VCaP (cell line): Measurements from ENCODE around the gene CEACAM6.
A peak's percentile ranks its signal among the peaks of the same experiment; 100 is the strongest.

Experiments
- H3K27ac ChIP-seq: fragments of 450-650 bp; 2 replicates; pipeline ENCODE4 v1.5.1; 2017
- TF ChIP-seq, protein P1 (sequence below): fragments of 450-650 bp; conservative IDR thresholded peaks from 2 replicates; pipeline ENCODE4 v1.5.1; 2017; ENCODE audit warnings: mild to moderate bottlenecking, moderate library complexity

CEACAM6 gene

DNA sequence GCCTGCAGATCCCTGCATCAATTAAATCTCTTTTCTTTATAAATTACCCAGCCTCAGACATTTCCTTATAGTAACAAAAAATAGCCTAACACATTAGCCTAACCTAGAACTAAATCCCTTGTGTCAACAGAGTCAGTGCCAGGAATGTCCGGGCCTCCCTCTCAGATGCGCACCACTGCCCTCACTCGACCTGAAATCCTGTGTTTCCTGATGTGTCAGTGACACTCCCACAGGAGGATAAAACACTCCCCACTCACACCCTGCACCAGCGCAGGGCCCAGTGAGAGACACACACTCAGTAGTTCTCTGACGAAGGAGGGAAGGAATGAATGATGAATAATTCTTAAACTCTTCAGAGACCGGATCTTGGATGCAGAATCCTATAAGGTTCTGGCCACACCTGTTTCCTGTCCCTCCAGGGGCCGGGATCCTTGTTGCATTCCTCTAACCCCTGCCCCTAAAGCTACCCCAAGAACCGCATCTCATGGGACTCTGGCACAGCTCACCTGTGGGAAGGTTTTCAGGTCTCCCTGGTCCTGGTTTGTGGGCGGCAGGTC is 44.2 kb downstream of the CEACAM6 start:
- peak overlapping the region; percentile 93 for H3K27ac ChIP-seq
- TF ChIP-seq, protein P1, sequence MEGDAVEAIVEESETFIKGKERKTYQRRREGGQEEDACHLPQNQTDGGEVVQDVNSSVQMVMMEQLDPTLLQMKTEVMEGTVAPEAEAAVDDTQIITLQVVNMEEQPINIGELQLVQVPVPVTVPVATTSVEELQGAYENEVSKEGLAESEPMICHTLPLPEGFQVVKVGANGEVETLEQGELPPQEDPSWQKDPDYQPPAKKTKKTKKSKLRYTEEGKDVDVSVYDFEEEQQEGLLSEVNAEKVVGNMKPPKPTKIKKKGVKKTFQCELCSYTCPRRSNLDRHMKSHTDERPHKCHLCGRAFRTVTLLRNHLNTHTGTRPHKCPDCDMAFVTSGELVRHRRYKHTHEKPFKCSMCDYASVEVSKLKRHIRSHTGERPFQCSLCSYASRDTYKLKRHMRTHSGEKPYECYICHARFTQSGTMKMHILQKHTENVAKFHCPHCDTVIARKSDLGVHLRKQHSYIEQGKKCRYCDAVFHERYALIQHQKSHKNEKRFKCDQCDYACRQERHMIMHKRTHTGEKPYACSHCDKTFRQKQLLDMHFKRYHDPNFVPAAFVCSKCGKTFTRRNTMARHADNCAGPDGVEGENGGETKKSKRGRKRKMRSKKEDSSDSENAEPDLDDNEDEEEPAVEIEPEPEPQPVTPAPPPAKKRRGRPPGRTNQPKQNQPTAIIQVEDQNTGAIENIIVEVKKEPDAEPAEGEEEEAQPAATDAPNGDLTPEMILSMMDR = no peak

DNA sequence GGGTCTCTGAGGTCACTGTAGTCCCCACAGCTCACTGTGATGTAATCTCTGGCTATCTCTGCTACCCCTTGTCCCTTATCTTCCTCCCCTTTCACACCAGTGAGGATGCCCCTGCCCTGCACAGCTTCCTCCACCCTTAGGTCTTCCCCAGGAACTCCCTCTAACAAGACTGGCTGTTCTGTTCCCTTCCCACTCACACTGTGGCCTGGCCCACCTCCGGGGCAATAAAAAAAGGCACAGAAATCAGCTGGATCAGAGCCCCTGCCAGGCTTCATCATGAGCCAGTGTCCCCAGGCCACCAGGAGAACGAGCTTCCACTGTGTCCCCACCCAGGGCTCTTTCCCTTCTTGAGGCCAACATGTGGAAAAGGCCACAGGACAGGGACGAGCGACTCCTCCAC is 45.7 kb downstream of the CEACAM6 start:
- H3K27ac ChIP-seq = peak overlapping the region; percentile 93
- TF ChIP-seq, protein P1 = no peak

DNA sequence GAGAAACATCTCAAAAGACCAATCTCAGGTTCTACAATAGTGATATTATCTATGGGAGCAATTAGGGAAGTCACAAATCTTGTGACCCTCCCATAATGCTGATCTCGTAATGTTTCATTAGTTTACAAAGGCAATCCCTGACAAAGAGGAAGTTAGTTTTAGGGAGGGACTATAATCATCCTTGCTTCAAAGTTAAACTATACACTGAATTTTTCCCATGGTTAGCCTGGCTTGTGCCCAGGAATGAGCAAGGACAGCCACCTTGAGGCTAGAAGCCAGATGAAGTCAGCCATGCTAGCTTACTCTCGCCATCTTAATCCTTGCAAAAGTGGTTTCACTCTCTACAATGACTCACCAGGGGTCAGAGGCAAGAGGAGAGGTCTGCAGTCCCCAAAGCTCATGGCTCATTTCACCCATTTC is 46.5 kb downstream of the CEACAM6 start:
- peak overlapping the region; percentile 93 for H3K27ac ChIP-seq
- TF ChIP-seq, protein P1 = no peak

DNA sequence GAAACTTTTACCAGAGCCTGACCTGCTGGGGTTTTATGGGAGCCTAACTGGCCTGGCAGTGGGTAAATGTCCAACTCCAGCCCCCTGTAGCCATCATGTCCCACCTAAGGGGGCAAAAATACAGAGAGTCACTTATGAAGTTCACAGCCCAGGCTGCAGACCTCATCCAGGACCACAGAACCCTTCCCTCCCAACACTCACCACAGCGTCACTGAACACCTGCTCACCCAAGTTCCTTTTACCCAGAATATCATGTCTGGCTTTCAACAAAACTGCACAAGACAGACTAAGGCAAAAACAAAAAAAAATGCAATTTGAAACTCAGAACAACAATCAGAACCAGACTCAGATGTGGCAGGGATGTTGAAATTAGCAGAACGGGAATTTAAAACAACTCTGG is 47.4 kb downstream of the CEACAM6 start:
- H3K27ac ChIP-seq = peak overlapping the region; percentile 93; the same call in 1 of the 2 replicates
- TF ChIP-seq, protein P1 = no peak

DNA sequence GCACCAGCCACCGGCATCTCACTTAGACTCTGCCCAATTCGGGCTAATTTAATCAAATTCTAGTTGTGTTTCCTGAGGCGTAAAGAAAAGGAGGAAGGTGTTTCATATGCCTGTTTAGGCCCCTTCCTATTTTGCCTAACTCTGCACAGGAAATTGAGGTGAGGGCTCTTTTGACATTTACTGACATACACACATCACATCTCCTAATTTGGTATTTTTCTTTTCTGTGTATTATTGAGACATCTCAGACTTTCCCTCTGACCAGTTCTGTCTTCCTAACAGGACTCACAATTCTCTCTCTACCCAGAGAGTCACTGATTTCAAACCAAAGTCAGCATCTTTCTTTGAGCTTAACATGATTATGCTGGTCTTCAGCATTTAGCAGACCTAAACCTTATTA is 49.0 kb downstream of the CEACAM6 start:
- no peak overlapping the region for H3K27ac ChIP-seq
- TF ChIP-seq, protein P1 = no peak

DNA sequence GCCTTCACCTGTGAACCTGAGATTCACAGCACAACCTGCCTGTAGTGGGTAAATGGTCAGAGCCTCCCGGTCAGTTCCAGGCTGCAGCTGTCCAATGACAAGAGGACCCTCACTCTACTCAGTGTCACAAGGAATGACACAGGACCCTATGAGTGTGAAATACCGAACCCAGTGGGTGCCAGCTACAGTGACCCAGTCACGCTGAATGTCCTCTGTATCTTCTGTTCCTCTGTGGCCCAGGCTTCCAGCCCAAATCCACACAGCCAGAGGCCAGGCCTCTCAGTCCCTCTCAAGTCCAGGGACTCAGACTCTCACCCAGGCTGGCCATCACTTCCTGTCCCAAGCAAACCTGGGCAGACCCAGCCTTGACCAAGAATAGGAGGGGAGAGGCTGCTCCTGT is 51.8 kb downstream of the CEACAM6 start:
- TF ChIP-seq, protein P1 = no peak
- H3K27ac ChIP-seq = no peak overlapping the region

DNA sequence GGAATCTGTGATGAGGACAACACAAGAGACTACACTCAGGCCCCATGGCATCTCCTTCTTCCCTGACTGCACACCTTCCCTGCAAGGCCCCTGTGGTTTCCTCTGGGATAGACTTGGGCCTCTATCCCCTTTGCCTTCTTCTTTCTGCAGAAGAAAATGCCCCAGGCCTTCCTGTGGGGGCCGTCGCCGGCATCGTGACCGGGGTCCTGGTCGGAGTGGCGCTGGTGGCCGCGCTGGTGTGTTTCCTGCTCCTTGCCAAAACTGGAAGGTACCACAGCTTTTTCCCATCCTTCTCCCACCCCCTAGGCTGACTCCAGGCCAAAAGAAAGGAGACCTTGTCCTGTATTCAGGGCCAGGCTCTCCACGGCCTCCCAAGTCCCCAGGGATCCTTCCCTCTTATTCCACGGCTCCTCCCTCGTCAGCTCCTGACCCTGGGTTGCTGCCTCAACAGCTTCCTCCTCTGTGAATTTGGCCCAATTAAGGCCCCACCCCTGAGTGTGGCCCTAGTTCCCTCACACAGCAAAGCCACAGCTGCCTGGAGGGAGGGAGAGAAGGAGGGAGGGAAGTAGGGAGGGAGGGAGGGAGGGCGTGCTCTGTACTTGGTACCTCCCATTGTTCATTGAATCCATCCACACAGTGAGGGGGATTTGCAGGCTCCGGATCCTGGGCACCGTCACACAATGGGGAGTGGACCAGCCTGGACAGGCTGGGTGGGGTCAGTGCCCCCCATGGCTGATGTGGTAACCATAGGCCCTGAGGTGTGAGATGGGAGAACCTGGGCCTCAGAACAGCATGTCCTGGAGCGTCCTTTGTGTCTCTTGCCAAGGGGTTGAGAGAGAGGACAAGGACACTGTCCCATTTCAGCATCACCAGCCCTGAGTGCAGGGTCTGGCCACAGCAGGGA is 53.6 kb downstream of the CEACAM6 start:
- TF ChIP-seq, protein P1 = no peak
- no peak overlapping the region for H3K27ac ChIP-seq
